ENCODE measurements around the gene TMEM115.

Gene TMEM115

GRCh38 chr3:50378024-50378423 is 18.7 kb upstream of the TMEM115 start:
- no peak for DNase-seq

- no peak for DNase-seq
These were observed 16.1 kb upstream of the TMEM115 start for GRCh38 chr3:50375258-50375931.

GRCh38 chr3:50374363-50375257 is 15.3 kb upstream of the TMEM115 start:
- no peak for DNase-seq

- no peak for DNase-seq
These were observed 14.1 kb upstream of the TMEM115 start for GRCh38 chr3:50373146-50374051.

- no peak for DNase-seq
These were observed 13.0 kb upstream of the TMEM115 start for GRCh38 chr3:50372349-50372748.

GRCh38 chr3:50371133-50371685 is 11.9 kb upstream of the TMEM115 start:
- DNase-seq, result no peak

GRCh38 chr3:50370594-50370993 is 11.3 kb upstream of the TMEM115 start:
- DNase-seq, result no peak

- no peak for DNase-seq
These were observed 9.8 kb upstream of the TMEM115 start for GRCh38 chr3:50369012-50369670.

GRCh38 chr3:50365842-50366220 is 6.5 kb upstream of the TMEM115 start:
- DNase-seq, result no peak

- DNase-seq, result peak in 11 of 14 donors; percentile 6 to 64 (median 33)
These were observed 5.9 kb upstream of the TMEM115 start for GRCh38 chr3:50365080-50365841.

- no peak for DNase-seq
These were observed 5.3 kb upstream of the TMEM115 start for GRCh38 chr3:50364573-50365079.

GRCh38 chr3:50359760-50360110 is 414 bp upstream of the TMEM115 start:
- no peak for DNase-seq

GRCh38 chr3:50358355-50358910 is 888 bp downstream of the TMEM115 start:
- no peak for DNase-seq

GRCh38 chr3:50357481-50357880 is 1.8 kb downstream of the TMEM115 start:
- DNase-seq, result no peak

- DNase-seq, result no peak
These were observed 2.8 kb downstream of the TMEM115 start for GRCh38 chr3:50356553-50356952.

GRCh38 chr3:50355829-50356552 is 3.3 kb downstream of the TMEM115 start:
- DNase-seq, result no peak

- no peak for DNase-seq
These were observed 4.5 kb downstream of the TMEM115 start for GRCh38 chr3:50354850-50355249.

GRCh38 chr3:50354186-50354764 is 5.0 kb downstream of the TMEM115 start:
- no peak for DNase-seq

GRCh38 chr3:50353245-50354004 is 5.9 kb downstream of the TMEM115 start:
- no peak for DNase-seq
